Gastrocnemius medialis (tissue), 4 donors: ENCODE results near the gene UPP1. TPM values are rescaled to one million over a fixed set of nuclear protein-coding genes. Genes with fewer than 3 reads are reported as not detected.

Source experiments
- ATAC-seq, 2 donors: fragments of 150-250 bp; one replicate each; pipeline ENCODE4 v1.9.1; 2016
- DNase-seq, 2 donors: peaks; one replicate each; pipeline ENCODE4 v3.0.0-alpha.2; 2019
- H3K27ac ChIP-seq, 4 donors: fragments of 200-600 bp; sonication (generic); 1 replicate in 1 of 4; 2 replicates in 3 of 4; pipeline ENCODE4 v1.5.1; 2016 to 2018; ENCODE audit warnings: mild to moderate bottlenecking in 2 of 4, moderate library complexity in 1 of 4
- H3K27me3 ChIP-seq, 3 donors: fragments of 200-600 bp; sonication (generic) in 2 of 3; 1 replicate in 1 of 3; 2 replicates in 2 of 3; pipeline versions ENCODE4 v1.5.1 to v1.6.0; 2016 to 2019; ENCODE audit warnings: mild to moderate bottlenecking in 1 of 3, moderate library complexity in 1 of 3
- H3K36me3 ChIP-seq, 2 donors: fragments of 200-600 bp; sonication (generic) in 1 of 2; one replicate each; pipeline ENCODE4 v1.5.1; 2017 to 2018
- H3K4me1 ChIP-seq, 2 donors: fragments of 200-600 bp; sonication (generic) in 1 of 2; one replicate each; pipeline ENCODE4 v1.5.1; 2016 to 2017; ENCODE audit warnings: mild to moderate bottlenecking in 2 of 2
- H3K4me3 ChIP-seq, 4 donors: fragments of 200-600 bp; sonication (generic) in 3 of 4; 1 replicate in 1 of 4; 2 replicates in 3 of 4; pipeline ENCODE4 v1.5.1; 2016 to 2019; ENCODE audit warnings: mild to moderate bottlenecking in 2 of 4
- H3K9me3 ChIP-seq, 3 donors: fragments of 200-600 bp; sonication (generic) in 2 of 3; 1 replicate in 1 of 3; 2 replicates in 2 of 3; pipeline ENCODE4 v1.5.1; 2016 to 2019
- CTCF ChIP-seq, 5 experiments: fragments of 450-650 bp in 3 of 5; fragments of 200-600 bp in 2 of 5; sonication (generic) in 2 of 5; IDR thresholded peaks in 4 of 5; conservative IDR thresholded peaks in 1 of 5; 1 replicate in 4 of 5; 2 replicates in 1 of 5; pipeline ENCODE4 v1.5.1; 2016 to 2019; ENCODE audit warnings: antibody characterized with exemption in 5 of 5, mild to moderate bottlenecking in 3 of 5, moderate library complexity in 3 of 5
- POLR2A ChIP-seq, 2 donors: fragments of 450-650 bp; IDR thresholded peaks; one replicate each; pipeline ENCODE4 v1.6.1; 2017; ENCODE audit warnings: antibody characterized with exemption in 2 of 2, mild to moderate bottlenecking in 2 of 2, moderate library complexity in 2 of 2
- in situ Hi-C, 4 donors: fragments of 200-750 bp; cut with MboI; loops; one replicate each; pipeline versions ENCODE4 v1.15.0 to v1.8.0; 2017; ENCODE audit warnings: low sequenced_read_pairs in 4 of 4
- intact Hi-C: fragments of 100-400 bp; cut with DNase I; formaldehyde crosslinking; loops from one replicate; pipeline ENCODE4 v1.15.1; 2023; ENCODE audit warnings: low total_unique reads
- total RNA-seq, 4 donors: library from RNA; depleted of rRNA; stranded (reverse); fragments of >200 nt; gene quantifications; one replicate each; pipeline versions ENCODE4 v1.1.0 to v1.2.3, GENCODE V29; 2016

Gene UPP1
- total RNA-seq, 4 donors from 2014 or later = 1.7 to 7.1 (median 5.8) TPM

GRCh38 chr7:48099781-48100180, 10.7 kb downstream of the UPP1 start:
- intact Hi-C loops = no loop called here
- H3K27ac ChIP-seq = no peak overlapping the region
- no peak for DNase-seq
- no peaks in the 10 kb centered on the region for H3K27me3 ChIP-seq
- peaks cover 0 to 62% of the 10 kb centered on the region in 2 donors for H3K36me3 ChIP-seq
- H3K4me3 ChIP-seq = no peak overlapping the region
- in situ Hi-C loops = loop anchor here in 2 of 4 donors (10.0 kb wide), 2 partner anchors 115 to 125 kb away; partner anchors contain the start of gene HUS1 (in 1 of the 2)
- H3K9me3 ChIP-seq = no peaks in the 10 kb centered on the region
- no peak for TF ChIP-seq CTCF (IDR thresholded peaks at IDR 0.05 in 4 of 5, conservative IDR thresholded peaks at IDR 0.05 in 1 of 5)
- TF ChIP-seq POLR2A (IDR thresholded peaks at IDR 0.05) = no peak
- ATAC-seq = no peak
- no peaks in the 10 kb centered on the region for H3K4me1 ChIP-seq

- no peaks in the 10 kb centered on the region for H3K27me3 ChIP-seq
- H3K4me3 ChIP-seq = no peak overlapping the region
- DNase-seq = no peak
- no peak for ATAC-seq
- in situ Hi-C loops (no loop called here), intact Hi-C loops (no loop called here)
- no peaks in the 10 kb centered on the region for H3K9me3 ChIP-seq
- TF ChIP-seq POLR2A (IDR thresholded peaks at IDR 0.05) = no peak
- no peak for TF ChIP-seq CTCF (IDR thresholded peaks at IDR 0.05 in 4 of 5, conservative IDR thresholded peaks at IDR 0.05 in 1 of 5)
- no peaks in the 10 kb centered on the region for H3K4me1 ChIP-seq
- H3K27ac ChIP-seq = no peak overlapping the region
- peaks cover 0 to 62% of the 10 kb centered on the region in 2 donors for H3K36me3 ChIP-seq
Observed at GRCh38 chr7:48101352-48101751, 12.3 kb downstream of the UPP1 start.

- Histone ChIP-seq H3K4me1 (no peaks in the 10 kb centered on the region), H3K27me3 (no peaks in the 10 kb centered on the region), H3K9me3 (no peaks in the 10 kb centered on the region), H3K4me3 (no peak overlapping the region), H3K36me3 (peaks cover 0 to 62% of the 10 kb centered on the region in 2 donors), H3K27ac (no peak overlapping the region)
- ATAC-seq (no peak), DNase-seq (no peak)
- intact Hi-C loops = no loop called here
- TF ChIP-seq CTCF (IDR thresholded peaks at IDR 0.05 in 4 of 5, conservative IDR thresholded peaks at IDR 0.05 in 1 of 5) (no peak), POLR2A (IDR thresholded peaks at IDR 0.05) (no peak)
- in situ Hi-C loops = no loop called here
Observed at GRCh38 chr7:48101968-48102367, 12.9 kb downstream of the UPP1 start.

- DNase-seq (no peak), ATAC-seq (no peak)
- Histone ChIP-seq H3K27ac (no peak overlapping the region), H3K4me1 (no peaks in the 10 kb centered on the region), H3K9me3 (no peaks in the 10 kb centered on the region), H3K4me3 (no peak overlapping the region), H3K36me3 (peaks cover 0 to 62% of the 10 kb centered on the region in 2 donors), H3K27me3 (no peaks in the 10 kb centered on the region)
- in situ Hi-C loops (no loop called here), intact Hi-C loops (no loop called here)
- no peak for TF ChIP-seq CTCF (IDR thresholded peaks at IDR 0.05 in 4 of 5, conservative IDR thresholded peaks at IDR 0.05 in 1 of 5)
- TF ChIP-seq POLR2A (IDR thresholded peaks at IDR 0.05) = no peak
Observed at GRCh38 chr7:48102530-48102929, 13.5 kb downstream of the UPP1 start.

GRCh38 chr7:48105045-48105444, 16.0 kb downstream of the UPP1 start:
- TF ChIP-seq CTCF (IDR thresholded peaks at IDR 0.05 in 4 of 5, conservative IDR thresholded peaks at IDR 0.05 in 1 of 5) = no peak
- TF ChIP-seq POLR2A (IDR thresholded peaks at IDR 0.05) = no peak
- peaks cover 0 to 71% of the 10 kb centered on the region in 2 donors for H3K36me3 ChIP-seq
- ATAC-seq (no peak), DNase-seq (no peak)
- no peak overlapping the region for H3K27ac ChIP-seq
- H3K27me3 ChIP-seq = no peaks in the 10 kb centered on the region
- H3K9me3 ChIP-seq = no peaks in the 10 kb centered on the region
- intact Hi-C loops = no loop called here
- in situ Hi-C loops = loop anchor here (5.0 kb wide), 3 partner anchors 113 to 163 kb away; partner anchors contain the start of gene PKD1L1 (in 1 of the 4)
- no peak overlapping the region for H3K4me3 ChIP-seq
- no peaks in the 10 kb centered on the region for H3K4me1 ChIP-seq
